H7 (cell line): ENCODE data around the gene INO80C. TPM values are rescaled to one million over a fixed set of nuclear protein-coding genes. Genes with fewer than 3 reads are reported as not detected.

Experiments used
- DNase-seq: peaks from one replicate; pipeline ENCODE4 v3.0.0; 2012
- H3K27me3 ChIP-seq: 2 replicates; pipeline ENCODE4 v1.6.0; 2011; ENCODE audit warnings: mild to moderate bottlenecking, low read length; ENCODE audit not compliant: control insufficient read depth, insufficient read depth
- H3K36me3 ChIP-seq: replicated peaks from 2 replicates; pipeline ENCODE4 v1.5.1; 2011; ENCODE audit warnings: low read length; ENCODE audit not compliant: control insufficient read depth, insufficient read depth
- H3K4me3 ChIP-seq: 2 replicates; pipeline ENCODE4 v1.5.1; 2011; ENCODE audit warnings: low read depth, mild to moderate bottlenecking, control low read depth, low read length, moderate library complexity; ENCODE audit not compliant: insufficient read depth
- total RNA-seq: library from RNA; depleted of rRNA; stranded (reverse); fragments of >200 nt; shearing (Covaris generic); gene quantifications from 2 replicates; pipeline ENCODE4 v1.2.3, GENCODE V29; 2014; rRNA removed

Gene INO80C
- total RNA-seq = 12.9 and 18.0 TPM in 2 replicates

- peak within 1 kb of the TSS; percentile 65 for H3K4me3 ChIP-seq
- H3K27me3 ChIP-seq = no peaks in the 10 kb centered on the region
- no peaks in the 10 kb centered on the region for H3K36me3 ChIP-seq
- DNase-seq = peak; percentile 95
Measured at GRCh38 chr18:35497370-35498197, at the start of gene INO80C. Gene INO80C (minus strand): TSS chr18:35497960. CDS start chr18:35497874, 86 bp downstream.

DNA sequence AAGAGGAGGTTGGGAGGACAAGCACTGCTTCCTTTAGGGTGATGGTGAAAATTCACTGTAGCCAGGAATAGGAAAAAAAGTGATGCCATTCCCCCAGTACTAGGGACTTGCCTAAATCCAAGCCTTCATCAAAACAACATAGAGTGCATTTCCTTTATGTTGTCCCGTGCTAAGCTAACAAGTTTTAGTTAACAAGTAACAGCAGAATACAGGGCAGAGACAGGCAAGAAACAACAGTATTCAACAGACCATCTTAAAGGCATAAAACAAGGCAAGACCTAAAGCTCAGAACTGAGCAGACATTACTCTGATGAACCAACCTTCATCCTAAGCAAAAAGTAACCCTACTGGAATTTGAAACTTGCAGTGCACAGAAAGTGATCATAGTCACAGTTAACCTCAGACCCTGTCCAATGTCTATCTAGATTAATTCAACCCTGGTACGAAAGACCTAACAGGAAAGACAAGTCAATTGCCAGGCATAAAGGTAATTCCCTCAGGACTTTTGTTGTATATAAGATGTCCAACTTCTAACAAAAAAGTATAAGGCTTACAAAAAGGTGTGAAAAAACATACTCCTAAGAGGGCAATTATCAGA, 49.3 kb upstream of the INO80C start:
- no peak overlapping the region for H3K4me3 ChIP-seq
- no peaks in the 10 kb centered on the region for H3K27me3 ChIP-seq
- no peak for DNase-seq
- no peaks in the 10 kb centered on the region for H3K36me3 ChIP-seq

GRCh38 chr18:35542356-35542755, 44.6 kb upstream of the INO80C start:
- H3K27me3 ChIP-seq = no peaks in the 10 kb centered on the region
- H3K36me3 ChIP-seq = no peaks in the 10 kb centered on the region
- no peak overlapping the region for H3K4me3 ChIP-seq
- DNase-seq = no peak

- H3K36me3 ChIP-seq = no peaks in the 10 kb centered on the region
- H3K27me3 ChIP-seq = no peaks in the 10 kb centered on the region
- no peak overlapping the region for H3K4me3 ChIP-seq
- no peak for DNase-seq
Measured at GRCh38 chr18:35535297-35535696, 37.5 kb upstream of the INO80C start.

DNA sequence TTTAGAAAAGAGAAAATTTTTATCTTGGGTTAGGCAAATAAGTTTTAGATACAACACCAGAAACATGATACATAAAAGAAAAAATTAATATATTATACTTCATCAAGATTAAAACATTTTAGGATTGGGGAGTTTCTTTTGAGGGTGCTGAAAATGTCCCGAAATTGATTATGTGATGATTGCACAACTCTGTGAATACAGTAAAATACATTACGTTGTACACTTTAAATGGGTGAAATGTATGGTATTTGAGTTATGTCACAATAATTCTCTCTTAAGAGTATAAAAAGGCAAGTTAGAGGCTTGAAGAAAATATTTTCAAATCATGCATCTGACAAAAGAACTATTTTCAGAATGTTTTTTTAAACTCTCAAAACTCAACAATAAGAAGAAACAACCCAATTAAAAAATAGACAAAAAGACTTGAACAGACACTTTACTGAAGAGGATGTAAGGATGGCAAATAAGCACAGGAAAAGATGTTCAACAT, 36.2 kb upstream of the INO80C start:
- H3K36me3 ChIP-seq = no peaks in the 10 kb centered on the region
- H3K27me3 ChIP-seq = no peaks in the 10 kb centered on the region
- DNase-seq = no peak
- no peak overlapping the region for H3K4me3 ChIP-seq

DNA sequence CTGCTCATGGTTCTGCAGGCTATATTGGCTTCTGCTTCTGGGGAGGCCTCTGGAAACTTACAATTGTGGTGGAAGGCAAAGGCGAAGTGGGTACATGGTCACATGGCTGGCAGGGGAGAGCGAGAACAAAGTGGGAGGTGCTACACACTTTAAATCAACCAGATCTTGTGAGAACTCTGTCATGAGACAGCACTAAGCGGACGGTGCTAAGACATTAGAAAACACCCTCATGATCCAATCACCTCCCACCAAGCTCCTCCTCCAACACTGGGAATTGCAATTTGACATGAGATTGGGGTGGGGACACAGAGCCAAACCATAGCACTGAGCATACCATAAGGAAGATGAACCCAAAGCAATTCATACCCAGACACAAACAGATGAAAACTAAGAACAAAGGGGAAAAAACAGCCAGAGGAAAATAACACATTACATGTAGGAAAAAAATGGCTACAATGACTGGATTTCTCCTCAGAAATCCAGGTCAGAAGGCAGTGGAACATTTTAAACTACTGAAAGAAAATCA, 31.1 kb upstream of the INO80C start:
- H3K36me3 ChIP-seq = no peaks in the 10 kb centered on the region
- H3K27me3 ChIP-seq = no peaks in the 10 kb centered on the region
- no peak for DNase-seq
- no peak overlapping the region for H3K4me3 ChIP-seq

- H3K27me3 ChIP-seq = no peaks in the 10 kb centered on the region
- H3K4me3 ChIP-seq = no peak overlapping the region
- H3K36me3 ChIP-seq = no peaks in the 10 kb centered on the region
- DNase-seq = no peak
Measured at GRCh38 chr18:35526495-35527059, 28.8 kb upstream of the INO80C start.

DNA sequence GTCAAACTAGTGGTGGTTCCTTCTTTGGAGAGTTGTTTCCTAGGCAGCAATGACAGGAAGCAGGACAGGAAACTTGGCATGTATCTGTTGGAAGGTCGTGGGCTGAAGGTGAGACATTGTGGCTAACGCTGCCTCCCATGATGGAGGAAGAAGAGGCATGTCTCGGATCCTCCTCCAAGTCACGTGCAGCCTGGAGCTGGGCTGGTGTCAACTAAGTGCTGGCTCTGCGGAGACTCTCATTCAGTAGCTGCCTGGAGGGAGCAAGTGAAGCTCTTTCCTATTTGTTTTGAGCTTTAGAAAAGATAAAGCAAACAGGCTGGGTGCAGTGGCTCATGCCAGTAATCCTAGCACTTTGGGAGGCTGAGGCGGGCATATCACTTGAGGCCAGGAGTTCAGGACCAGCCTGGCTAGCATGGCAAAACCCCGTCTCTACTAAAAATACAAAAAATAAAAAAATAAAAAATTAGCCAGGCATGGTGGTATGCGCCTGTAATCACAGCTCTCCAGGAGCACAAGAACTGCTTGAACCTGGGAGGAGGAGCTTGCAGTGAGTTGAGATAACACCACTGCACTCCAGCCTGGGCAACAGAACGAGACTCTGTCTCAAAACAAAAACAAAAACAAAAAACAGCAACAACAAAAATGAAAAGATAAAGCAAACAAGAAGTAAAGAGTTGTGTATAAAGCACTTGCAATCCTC, 28.2 kb upstream of the INO80C start:
- no peak for DNase-seq
- H3K36me3 ChIP-seq = no peaks in the 10 kb centered on the region
- no peaks in the 10 kb centered on the region for H3K27me3 ChIP-seq
- no peak overlapping the region for H3K4me3 ChIP-seq

GRCh38 chr18:35524226-35524625, 26.5 kb upstream of the INO80C start:
- H3K36me3 ChIP-seq = no peaks in the 10 kb centered on the region
- no peak for DNase-seq
- no peaks in the 10 kb centered on the region for H3K27me3 ChIP-seq
- H3K4me3 ChIP-seq = no peak overlapping the region

DNA sequence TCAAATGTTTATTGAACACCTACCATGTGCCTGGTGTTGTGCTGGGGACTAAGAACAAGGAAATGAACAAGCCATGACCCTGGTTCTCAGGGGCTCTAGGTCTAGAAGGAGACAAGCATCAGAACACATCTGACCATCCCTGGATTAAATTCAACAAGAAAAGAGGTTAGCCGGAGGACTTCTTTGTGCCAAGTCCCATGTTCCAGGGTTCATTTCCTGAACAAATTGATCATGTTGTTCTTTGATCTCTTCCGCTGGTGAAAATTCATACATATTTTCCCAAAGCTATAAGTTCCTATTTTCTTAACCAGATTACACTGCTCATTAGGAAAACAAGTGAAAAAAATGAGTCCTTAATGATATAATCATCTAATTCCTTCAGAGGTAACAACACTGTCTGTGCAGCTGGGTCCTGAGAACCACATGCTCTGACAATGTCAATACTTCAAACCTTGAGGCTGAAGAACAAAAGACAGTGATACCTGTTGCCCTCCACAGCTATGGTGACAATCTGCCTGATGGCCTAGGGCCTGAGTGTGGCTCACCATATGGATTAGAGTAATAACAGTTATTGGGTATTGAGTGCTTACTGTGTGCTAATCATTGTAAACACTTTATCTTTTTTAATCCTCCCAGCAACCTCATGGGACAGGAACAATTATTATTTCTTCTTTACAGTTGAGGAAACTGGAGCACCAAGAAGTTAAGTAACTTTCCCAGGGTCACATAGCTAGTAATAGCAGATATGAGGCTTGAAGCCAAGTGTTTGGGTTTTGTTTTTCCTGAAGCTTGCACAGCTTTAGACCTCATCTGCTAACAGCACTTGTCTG, 24.6 kb upstream of the INO80C start:
- Histone ChIP-seq H3K4me3 (no peak overlapping the region), H3K36me3 (no peaks in the 10 kb centered on the region), H3K27me3 (no peaks in the 10 kb centered on the region)
- DNase-seq = no peak

GRCh38 chr18:35521133-35521532, 23.4 kb upstream of the INO80C start:
- Histone ChIP-seq H3K27me3 (no peaks in the 10 kb centered on the region), H3K4me3 (no peak overlapping the region), H3K36me3 (no peaks in the 10 kb centered on the region)
- DNase-seq = no peak

DNA sequence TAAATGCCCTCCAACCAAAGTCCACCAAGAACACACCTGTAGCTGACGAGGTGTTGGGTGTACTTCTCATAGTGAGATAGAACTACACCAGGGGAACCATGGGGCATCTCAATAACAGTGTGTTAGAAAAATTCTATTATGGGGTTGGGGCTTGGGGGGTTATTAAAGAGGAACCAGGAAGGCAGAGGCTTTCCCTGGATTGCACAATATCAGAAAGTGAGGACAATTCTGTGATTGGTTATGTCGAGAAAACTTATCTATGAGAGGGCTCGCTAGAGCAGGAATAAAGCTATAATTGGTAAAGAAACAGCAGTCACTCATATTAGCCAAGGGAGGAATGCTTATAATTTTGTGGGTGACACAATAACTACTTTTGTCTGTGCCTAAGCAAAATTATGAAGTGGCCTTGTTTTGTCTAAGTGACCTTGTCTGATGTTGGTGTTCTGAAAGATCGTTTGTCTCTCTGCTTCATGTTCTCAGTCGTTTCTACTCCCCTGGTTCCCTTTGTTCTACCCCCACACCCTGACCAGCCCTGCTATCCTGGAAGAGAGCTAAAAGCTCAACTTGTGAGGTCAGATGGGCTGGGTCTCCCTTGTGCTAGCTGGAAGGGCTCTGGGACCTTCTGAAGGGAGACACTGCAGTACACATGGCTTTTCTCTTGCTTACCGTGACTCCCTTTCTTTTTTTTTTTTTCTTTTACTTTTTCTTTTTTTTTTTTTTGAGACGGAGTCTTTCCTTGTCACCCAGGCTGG, 21.6 kb upstream of the INO80C start:
- Histone ChIP-seq H3K27me3 (no peaks in the 10 kb centered on the region), H3K36me3 (no peaks in the 10 kb centered on the region)

GRCh38 chr18:35517715-35518114, 20.0 kb upstream of the INO80C start:
- H3K4me3 ChIP-seq = no peak overlapping the region
- no peaks in the 10 kb centered on the region for H3K27me3 ChIP-seq
- DNase-seq = no peak

More for the DNA sequence above, 21.6 kb upstream of the INO80C start:
- no peak overlapping the region for H3K4me3 ChIP-seq
- DNase-seq = no peak

More at GRCh38 chr18:35517715-35518114, 20.0 kb upstream of the INO80C start:
- no peaks in the 10 kb centered on the region for H3K36me3 ChIP-seq
